ENCODE results near the gene HES3. TPM values are rescaled to one million over a fixed set of nuclear protein-coding genes. Genes with fewer than 3 reads are reported as not detected.
"Not testable (repeated sequence)": the region's sequence is repeated elsewhere in the genome, so short reads cannot be mapped to it uniquely, and the experiment has no call there.

The HES3 gene
- polyA plus RNA-seq, 3 donors = not detected

DNA sequence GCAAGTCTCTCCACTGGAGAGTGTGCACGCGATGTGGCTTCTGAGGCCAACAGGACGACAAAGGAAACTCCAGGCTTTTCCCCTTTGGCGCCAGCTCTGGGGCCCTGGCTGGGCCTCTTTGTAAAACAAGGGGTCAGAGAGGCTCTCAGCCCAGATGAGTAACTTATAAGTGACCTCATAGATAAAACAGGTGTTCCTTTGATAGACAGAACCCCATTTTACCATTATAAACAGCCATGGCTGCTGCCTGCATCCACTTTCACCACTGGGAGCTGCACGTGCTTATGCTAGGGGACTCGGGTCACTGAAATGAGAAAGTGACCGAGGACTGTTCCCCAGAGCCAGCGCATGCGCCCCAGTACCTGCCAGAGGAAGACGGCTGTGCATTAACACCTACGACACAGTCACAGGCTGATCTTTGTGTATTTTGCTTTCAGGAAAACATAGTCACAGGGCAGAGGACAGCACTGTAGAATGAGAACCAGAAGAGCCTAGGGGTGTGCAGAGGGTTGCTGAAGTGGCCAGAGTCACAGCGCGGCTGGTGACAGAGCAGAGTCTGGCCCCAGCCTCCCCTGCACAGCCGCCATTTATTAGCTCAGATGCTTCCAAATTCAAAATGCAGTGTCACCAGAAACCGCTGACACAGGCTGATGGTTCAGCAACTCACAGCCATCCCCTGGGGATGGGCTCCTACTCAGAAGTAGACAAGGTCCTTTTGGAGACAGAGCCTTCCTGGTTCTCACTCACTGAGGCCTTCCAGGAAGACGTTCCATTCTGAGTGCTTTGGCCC, 25.4 kb upstream of the HES3 start:
- no peak for DNase-seq

DNA sequence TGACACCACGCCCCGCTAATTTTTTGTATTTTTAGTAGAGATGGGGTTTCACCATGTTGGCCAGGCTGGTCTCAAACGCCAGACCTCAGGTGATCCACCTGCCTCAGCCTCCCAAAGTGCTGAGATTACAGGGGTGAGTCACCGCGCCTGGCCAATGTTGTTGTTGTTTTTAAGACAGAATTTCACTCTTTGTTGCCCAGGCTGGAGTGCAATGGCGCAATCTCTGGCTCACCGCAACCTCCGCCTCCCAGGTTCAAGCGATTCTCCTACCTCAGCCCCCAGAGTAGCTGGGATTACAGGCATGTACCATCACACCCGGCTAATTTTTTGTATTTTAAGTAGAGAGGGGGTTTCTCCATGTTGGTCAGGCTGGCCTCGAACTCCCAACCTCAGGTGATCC, 24.3 kb upstream of the HES3 start:
- not testable (repeated sequence) for DNase-seq

DNA sequence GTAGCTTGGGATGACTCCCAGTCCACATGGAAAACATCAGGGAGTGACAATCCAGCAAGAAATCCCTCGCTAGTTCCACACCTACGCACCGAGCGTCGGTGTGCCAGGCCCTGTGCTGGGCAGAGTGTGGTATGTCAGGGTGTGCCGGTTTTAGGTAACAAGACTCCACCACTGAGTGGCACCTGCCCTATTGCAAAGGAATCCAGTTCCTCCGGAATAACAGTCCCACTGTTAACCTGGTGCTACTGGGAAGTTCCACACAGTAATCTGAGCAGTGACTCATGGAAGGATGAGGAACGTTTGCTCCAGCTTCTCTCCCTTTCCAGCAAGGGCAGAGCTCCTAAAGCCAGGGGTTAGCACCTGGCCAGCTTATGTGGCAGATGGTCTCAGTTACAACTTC, 23.7 kb upstream of the HES3 start:
- no peak for DNase-seq

DNA sequence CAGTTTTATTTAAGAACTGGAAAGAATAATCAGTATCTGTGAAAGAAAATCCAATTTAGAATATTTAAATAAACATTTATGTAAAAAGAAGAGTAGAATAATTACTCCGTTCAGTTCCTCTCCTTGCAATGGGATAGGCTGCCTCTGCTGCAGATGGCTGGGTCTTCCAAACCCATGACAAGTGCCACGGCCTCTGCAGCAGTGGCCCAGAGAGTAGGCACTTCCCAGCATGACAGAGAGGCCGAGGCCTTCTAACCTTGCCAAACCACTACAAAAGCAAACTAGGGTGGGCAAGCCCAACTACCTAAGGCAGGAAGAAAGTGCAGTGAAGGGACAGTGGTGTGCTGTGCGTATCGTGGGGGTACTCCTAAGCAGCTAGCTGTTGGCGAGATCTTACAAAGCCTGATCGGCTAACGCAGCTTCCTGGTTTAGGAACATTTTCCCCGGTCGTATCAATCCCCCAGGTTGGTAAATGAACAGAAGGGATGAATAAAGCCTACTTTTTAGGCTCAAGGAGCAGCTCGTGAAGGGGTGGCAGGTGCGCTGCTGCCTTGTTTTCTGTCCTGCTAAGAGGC, 22.7 kb upstream of the HES3 start:
- DNase-seq = no peak

DNA sequence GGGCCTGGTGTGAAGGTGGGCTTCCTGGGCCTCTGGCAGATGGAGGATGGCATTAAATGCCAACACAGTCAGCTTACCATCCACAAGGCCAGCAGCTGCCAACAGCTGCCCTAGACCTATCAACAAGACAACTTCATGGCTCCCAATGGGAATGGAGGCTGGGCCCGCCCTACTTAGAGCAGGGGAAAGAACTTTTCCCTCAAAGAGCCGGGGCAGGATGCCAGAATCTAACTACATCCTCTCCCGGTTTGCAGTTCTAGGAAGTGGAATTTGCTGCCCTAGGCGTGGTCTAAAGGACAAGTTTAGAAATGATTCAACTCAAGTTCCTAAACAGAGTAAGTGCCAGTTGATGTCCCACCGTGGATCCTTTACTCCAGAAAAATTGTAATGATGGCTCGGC, 21.3 kb upstream of the HES3 start:
- DNase-seq = no peak

DNA sequence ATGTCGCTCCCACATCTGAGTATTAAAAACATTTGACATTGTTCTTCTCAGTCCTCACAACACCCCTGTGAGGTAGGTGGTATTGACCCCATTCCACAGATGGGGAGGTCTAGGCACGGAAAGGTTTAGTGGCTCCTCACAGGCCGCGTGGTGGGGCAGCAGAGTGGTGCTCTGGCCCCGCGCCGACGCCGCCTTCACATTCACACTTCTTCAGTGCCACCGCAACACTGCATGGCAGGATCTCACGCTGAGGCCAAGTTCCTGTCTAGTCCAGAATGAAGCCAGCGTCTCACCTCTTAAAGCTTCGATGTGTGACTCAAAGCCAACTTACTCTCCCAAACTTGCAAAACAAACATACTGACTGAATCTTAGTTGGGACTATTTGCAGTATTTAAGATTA, 20.4 kb upstream of the HES3 start:
- no peak for DNase-seq

DNA sequence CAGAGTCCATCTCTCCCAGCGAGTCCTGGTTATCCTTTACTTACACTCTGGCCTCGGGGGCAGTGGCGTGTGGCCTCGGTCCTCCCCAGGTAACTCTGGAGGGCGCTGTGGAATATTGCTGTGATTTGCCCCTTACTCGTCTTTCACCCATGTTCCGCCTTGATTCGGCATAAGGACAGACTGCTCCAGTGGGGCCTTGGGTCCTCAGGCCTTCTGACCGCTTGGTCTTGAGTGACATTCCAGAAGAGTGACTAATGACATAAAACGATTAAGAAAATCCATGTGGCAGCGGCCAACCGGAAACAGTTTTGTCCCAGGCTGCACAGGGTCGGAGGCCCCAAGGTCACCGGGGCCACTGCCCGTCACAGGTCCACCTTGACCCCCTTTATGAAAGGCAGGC, 19.3 kb upstream of the HES3 start:
- no peak for DNase-seq

DNA sequence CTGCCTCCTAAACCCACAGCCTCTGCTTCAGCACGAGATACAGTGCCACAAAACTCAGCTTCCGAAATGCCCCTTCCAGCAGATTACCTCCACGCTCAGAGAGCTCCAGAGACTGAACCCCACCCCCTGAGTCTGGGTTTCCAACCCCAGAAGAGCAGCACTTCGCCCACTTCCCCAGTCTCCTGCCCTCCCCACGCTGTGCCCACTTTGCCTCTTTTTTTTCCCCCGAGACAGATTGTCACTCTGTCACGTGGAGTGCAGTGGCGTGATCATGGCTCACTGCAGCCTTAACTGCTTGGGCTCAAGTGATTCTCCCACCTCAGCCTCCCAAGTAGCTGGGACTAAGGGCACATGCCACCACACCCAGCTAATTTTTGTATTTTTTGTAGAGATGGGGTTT, 18.3 kb upstream of the HES3 start:
- DNase-seq = no peak

DNA sequence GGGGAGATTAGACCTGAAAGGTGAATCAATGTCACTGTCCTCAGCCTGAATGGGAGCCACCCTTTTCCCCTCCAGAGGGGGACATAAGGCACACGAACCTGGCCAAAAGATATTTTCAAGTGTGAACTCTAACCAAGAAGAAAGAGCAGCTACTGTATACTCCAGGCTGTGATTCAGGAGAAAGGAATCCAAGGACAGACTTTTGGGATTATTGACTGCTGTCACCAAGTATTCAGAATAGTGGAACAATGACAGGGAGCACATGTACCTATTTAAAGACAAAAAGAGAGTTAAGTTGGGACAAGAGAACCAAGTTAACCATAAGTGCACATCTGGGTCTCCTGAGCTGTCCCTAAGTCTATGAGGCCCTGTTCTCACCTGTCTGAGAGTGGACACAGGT, 10.6 kb upstream of the HES3 start:
- DNase-seq = no peak

DNA sequence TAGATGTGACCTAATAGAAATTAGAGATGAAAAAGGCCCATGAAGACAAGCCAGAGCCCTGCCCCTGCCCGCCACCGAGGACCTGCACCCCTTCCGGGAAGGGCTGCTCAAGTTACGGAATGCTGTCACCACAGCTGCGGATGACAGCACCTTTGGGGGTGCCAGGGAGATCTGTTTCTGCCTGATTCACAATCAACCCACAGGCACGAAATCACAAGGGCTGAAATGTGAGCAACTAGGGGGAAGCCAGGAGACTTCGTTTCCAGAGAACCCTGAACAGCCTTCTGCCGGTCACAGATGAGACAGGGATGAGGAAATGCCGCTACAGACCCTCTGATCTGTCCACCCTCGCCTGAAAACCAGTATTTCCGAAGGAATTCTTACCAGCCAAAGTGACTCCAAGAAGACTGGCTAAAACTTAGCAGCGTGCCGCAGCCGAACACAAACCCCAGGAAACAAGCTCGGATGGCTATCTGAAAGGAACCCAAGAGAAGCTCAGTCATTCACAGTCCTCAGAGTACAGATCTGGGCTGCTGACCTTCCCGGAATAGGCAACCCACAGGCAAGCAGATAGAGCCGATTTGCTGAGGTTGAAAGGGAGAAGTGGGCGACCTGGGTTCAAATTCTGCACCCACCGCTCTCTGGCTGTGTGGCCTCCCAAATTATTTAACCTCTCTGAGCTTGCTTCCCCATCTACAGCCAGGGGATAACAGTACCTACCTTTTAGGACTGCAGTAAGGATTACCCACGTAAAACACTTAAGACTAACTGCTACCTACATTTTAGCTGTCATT, 9.3 kb upstream of the HES3 start:
- no peak for DNase-seq

DNA sequence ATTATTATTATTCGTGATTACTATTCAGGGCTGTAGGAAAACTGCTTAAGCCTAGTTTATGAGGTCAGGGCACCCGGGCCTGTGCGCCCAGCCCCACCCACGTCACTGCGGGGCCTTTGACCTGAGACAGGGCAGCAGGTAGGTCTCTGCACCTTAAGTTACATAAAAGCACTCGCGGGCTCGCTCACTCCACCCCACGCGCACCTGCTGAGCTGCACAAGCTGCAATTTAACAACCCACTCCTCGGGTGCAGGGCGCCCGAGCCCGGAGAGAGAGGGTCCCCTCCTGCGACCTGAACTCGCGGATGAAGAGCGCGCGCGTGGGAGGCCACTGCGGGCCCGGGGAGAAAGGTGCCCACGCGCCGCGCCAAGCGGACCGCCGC, 8.7 kb upstream of the HES3 start:
- no peak for DNase-seq

DNA sequence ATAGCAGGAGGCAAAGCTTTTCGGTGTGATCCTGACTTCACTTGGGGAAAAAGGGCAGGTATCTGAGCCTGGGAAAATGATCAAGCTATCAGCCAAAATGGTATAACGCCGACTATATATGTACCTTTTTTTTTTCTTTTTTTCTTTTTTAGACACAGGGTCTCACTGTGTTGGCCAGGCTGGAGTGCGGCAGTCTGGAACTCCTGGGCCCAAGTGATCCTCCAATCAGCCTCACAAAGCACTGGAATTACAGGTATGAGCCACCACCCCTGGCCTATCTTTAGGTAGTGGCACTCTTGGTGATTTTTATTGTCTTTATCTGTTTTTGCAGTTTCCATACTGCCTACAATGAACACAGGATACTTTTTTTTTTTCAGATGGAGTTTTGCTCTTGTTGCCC, 6.9 kb upstream of the HES3 start:
- DNase-seq = no peak

DNA sequence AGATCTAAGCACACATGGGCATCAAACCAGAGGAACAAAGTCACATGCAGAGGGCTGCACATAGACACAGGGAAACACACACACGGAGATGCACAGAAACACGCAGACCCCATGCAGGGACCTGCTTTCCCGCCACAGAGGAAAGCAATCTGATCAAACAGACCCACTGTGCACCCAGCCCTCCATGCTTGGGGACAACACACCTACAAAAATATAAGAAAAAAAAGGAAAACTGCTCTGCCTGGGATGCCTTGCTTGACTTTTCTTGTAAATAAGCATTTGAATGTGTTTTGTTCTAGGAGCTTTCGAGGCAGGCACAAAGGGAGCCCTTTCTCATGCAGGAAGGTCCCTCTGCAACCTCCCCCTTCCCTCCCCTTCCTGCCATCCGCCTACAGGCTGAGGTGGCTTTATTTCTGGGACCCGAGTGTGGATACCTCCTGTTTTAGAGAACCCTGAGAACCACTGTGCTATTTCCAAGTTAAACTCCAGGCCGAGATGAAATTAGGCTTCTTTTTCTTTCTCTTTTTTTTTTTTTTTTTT, 4.7 kb upstream of the HES3 start:
- DNase-seq = no peak

DNA sequence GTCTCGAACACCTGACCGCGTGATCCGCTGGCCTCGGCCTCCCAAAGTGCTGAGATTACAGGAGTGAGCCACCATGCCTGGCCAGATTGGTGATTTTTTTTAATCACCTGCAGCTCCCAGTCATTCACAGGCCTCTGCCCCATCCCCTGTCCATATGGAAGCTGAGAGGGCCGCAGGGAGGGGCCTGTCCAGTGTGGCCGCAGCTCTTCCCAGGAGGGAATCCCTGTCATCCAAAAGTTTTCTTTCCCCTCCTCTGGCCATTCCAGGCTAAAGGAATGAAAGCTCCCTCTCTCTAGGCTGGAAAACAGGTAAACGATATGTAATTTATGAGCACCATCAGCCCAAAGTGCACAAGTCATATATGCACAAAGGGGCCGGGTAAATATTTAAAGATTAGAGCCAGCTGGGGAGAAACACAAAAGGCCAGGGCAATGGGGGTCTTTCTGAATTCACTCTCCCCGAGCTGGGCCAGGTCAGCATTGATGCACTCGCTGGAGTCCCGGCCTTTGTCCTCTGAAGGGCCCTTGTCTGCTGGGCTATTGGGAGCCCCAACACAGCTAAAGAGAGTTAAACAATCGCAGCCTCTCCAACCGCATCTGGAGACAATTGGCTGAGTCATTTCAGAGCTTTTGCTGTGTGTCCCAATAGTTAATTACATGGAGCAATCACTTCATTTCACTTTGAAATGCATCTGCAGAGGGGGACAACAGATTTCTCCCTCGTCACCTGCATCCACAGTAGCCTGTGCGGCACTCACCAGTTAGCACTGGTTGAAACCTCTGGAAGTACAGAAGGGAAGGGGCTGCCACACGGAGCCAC, 3.8 kb upstream of the HES3 start:
- DNase-seq = no peak

DNA sequence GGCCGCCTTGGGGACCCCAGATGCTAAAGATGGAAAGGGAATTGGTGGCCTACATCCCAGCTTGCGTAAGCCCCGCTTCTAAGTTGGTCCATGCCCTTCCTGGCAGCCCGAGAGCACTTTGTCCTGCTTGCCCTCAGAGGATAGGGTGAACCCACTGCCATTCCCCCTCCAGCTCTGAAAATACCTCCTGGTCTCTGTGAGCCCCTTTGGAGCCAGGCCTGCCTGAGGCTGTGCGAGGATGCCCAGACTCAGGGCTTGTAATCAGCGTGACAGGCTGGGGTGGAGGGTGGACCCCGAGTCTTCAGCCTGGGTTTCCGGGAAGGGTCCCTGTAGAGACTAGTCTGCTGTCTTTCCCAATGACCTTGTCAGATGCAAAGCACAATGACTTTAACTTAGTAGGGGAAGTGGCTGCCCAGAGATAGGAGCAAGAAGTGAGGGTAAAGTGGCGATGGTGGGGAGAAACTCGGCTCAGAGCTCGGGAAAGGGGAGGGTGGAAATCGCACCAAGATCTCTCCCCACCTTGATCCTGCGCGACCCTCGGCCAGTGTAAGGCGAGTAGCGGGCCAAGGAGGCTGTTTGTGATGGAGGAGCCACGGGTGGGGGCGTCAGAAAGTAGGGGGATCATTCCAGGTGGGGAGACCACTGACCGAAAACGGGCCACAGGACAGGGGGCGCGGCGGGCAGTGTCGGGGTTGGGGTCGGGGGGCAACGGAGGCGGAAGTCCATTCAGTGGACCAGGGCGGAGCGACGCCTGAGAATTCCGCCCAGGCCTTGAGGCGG, 2.7 kb upstream of the HES3 start:
- no peak for DNase-seq

DNA sequence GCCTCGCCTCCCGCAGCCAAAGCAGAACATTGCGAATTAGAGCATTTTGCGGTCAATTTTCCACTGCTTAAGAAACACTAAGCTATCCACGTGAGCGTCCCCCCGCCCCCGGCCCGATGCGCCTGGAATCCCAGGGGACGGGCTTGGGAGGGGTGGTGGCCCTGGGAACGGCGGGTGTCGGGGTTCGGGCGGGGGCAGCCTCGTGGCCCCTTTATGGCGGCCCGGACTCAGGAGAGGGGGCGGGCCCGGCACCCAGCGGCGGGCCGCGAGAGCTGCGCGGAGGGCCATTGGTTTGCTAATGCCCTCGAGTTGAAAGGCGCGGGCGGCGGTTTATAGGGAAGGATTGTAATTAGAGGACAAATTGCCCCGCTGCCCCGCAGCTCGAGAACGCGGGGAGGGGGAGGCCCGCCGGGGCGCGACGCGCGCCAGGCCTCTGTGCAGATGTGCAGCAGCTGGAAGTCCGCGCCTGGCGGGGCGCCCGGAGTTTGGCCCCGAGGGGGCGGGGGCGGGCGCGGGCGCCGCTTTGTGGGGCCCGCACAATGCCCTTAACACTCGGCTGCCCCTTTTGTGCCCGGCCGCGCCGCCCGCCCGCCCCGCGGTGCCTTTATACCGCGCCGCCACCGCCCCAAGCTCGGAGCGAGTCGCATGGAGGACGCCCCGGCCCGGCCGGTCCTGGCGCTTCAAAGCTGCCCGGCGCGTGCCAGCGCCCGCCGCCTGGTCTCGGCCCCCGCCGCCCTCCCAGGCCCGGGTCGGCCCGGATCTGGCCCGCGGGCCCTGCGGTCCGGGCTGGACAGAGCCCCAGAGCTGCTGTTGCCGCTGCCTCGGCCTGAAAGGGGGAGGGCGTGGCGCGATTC, 1.9 kb upstream of the HES3 start:
- DNase-seq = no peak

DNA sequence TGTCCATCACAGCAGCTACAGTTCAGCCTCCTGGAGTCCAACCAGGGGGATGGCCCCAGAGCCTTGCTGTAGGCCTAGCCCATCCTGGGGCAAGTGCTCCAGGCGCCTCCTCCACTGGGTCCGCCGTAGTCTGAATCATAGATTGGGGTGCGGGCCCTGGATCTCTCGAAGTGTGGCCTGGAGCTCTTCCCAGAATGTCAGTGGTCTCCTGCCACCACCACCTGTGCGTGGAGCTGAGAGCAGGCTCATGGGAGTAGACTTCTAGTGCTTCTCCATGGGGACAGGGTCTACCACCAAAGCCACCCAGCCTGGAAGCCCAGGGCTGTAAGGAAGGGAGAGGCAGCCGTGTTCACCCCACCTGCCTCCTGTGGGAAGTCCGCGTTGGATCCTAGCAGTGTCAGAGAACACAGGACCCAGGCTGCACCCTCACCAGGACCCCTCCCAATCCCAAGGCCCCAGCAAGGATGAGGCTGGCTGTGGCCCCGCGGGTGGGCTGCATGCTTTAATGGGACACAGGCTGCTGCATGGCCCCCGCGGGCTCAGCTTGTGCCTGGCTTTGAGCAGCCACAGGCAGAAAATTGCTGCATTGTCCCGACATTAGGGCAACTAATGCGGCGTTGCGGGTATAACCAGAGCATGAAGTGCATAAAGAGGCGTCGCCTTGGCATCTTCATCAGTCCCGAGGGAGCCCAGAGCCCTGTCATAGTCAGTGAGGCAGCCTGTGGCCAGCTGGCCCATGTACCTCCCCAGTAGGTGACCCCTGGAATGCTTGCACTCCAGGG, 735 bp upstream of the HES3 start:
- no peak for DNase-seq

DNA sequence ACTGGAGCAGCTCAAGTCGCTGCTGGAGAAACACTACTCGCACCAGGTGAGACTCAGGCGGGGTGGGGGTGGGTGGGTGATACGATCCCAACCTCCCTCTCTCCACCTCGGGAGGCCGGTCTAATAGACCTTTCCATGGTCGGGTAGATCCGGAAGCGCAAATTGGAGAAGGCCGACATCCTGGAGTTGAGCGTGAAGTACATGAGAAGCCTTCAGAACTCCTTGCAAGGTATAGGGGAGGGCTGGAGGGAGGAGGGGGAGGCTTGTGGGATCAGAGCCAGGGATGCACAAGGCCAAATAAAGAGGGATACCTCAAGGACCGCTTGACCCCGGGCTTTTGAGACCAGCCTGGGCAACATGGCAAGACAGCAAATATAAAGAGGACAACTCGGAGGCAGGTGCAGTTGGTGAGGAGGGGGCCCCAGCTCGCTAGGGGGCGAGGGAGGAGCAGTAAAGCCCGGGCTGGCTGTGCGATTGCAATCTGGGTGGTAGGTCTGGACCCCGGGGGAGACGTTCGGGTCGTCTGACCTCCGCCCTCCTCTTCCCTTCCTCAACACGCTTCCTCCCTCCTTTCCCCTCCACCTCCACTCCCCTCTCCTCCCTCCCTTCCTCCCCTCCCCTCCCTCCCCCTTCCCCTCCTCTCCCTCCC, 546 bp downstream of the HES3 start:
- DNase-seq = no peak

Measured in renal pelvis (tissue), 4 donors.